Neutrophil (primary cell): ENCODE measurements around the gene ART5.
A peak's percentile ranks its signal among the peaks of the same experiment; 100 is the strongest.

Experiments
- H3K27ac ChIP-seq: fragments of 200-600 bp; sonication (generic); 2 replicates; pipeline ENCODE4 v1.5.1; 2016; ENCODE audit warnings: mild to moderate bottlenecking, moderate library complexity
- H3K27me3 ChIP-seq: fragments of 200-600 bp; sonication (generic); 2 replicates; pipeline ENCODE4 v1.6.0; 2016; ENCODE audit warnings: mild to moderate bottlenecking
- H3K36me3 ChIP-seq: fragments of 200-600 bp; sonication (generic); 2 replicates; pipeline ENCODE4 v1.5.1; 2017
- H3K4me1 ChIP-seq, 2 experiments: fragments of 200-600 bp in 1 of 2; sonication (generic) in 1 of 2; 1 replicate in 1 of 2; 2 replicates in 1 of 2; pipeline versions ENCODE4 v1.5.1 to v1.6.1; 2013 to 2016; ENCODE audit warnings: low read depth in 1 of 2, low read length in 1 of 2, mild to moderate bottlenecking in 1 of 2, moderate library complexity in 1 of 2; ENCODE audit not compliant: control insufficient read depth in 1 of 2, insufficient read depth in 1 of 2
- H3K4me3 ChIP-seq, 2 experiments: fragments of 200-600 bp in 1 of 2; sonication (generic) in 1 of 2; 1 replicate in 1 of 2; 2 replicates in 1 of 2; pipeline ENCODE4 v1.5.1; 2013 to 2016; ENCODE audit warnings: low read depth in 1 of 2, low read length in 1 of 2, mild to moderate bottlenecking in 1 of 2, moderate library complexity in 1 of 2
- H3K9me3 ChIP-seq: fragments of 200-600 bp; sonication (generic); 2 replicates; pipeline ENCODE4 v1.5.1; 2016
- CTCF ChIP-seq: fragments of 200-600 bp; sonication (generic); IDR thresholded peaks from 2 replicates; pipeline ENCODE4 v1.5.1; 2016; ENCODE audit warnings: antibody characterized with exemption

The ART5 gene

GRCh38 chr11:3642071-3642951 is 519 bp upstream of the ART5 start:
- H3K9me3 ChIP-seq, result no peaks in the 10 kb centered on the region

GRCh38 chr11:3641191-3641590 is 601 bp downstream of the ART5 start:
- Histone ChIP-seq H3K4me3 (no peak overlapping the region), H3K4me1 (peaks cover 9 to 11% of the 10 kb centered on the region in 2 experiments), H3K27ac (no peak overlapping the region), H3K27me3 (peaks cover 56% of the 10 kb centered on the region), H3K36me3 (no peaks in the 10 kb centered on the region), H3K9me3 (no peaks in the 10 kb centered on the region)
- TF ChIP-seq CTCF, result no peak

More at GRCh38 chr11:3642071-3642951, 519 bp upstream of the ART5 start:
- H3K27ac ChIP-seq, result no peak overlapping the region
- peak overlapping the region; percentile 10 to 29 for H3K4me3 ChIP-seq
- H3K36me3 ChIP-seq, result no peaks in the 10 kb centered on the region
- peaks cover 9 to 11% of the 10 kb centered on the region in 2 experiments for H3K4me1 ChIP-seq
- TF ChIP-seq CTCF, result no peak
- peaks cover 56% of the 10 kb centered on the region for H3K27me3 ChIP-seq

GRCh38 chr11:3639841-3640240 is 2.0 kb downstream of the ART5 start:
- H3K36me3 ChIP-seq, result no peaks in the 10 kb centered on the region
- H3K4me3 ChIP-seq, result no peak overlapping the region
- no peak overlapping the region for H3K27ac ChIP-seq
- H3K9me3 ChIP-seq, result no peaks in the 10 kb centered on the region
- H3K4me1 ChIP-seq, result peaks cover 9 to 11% of the 10 kb centered on the region in 2 experiments
- no peak for TF ChIP-seq CTCF
- H3K27me3 ChIP-seq, result peaks cover 43% of the 10 kb centered on the region

- no peak overlapping the region for H3K4me3 ChIP-seq
Observed at GRCh38 chr11:3638513-3638912, 3.3 kb downstream of the ART5 start.

GRCh38 chr11:3637201-3637600 is 4.6 kb downstream of the ART5 start:
- Histone ChIP-seq H3K27me3 (peaks cover 16% of the 10 kb centered on the region), H3K36me3 (no peaks in the 10 kb centered on the region), H3K4me3 (no peak overlapping the region), H3K9me3 (no peaks in the 10 kb centered on the region), H3K27ac (no peak overlapping the region), H3K4me1 (peaks cover 4 to 6% of the 10 kb centered on the region in 2 experiments)
- TF ChIP-seq CTCF, result no peak

More at GRCh38 chr11:3638513-3638912, 3.3 kb downstream of the ART5 start:
- Histone ChIP-seq H3K9me3 (no peaks in the 10 kb centered on the region), H3K27ac (no peak overlapping the region), H3K4me1 (peaks cover 9 to 11% of the 10 kb centered on the region in 2 experiments), H3K36me3 (no peaks in the 10 kb centered on the region), H3K27me3 (peaks cover 30% of the 10 kb centered on the region)
- TF ChIP-seq CTCF, result no peak
